SH-SY5Y (cell line): ENCODE measurements around the gene KLC1.

Source experiments
- GATA2 ChIP-seq: IDR thresholded peaks from 2 replicates; pipeline ENCODE4 v1.6.1; 2011; ENCODE audit warnings: mild to moderate bottlenecking, low read depth, low read length
- GATA3 ChIP-seq: IDR thresholded peaks from 2 replicates; pipeline ENCODE4 v1.6.1; 2011; ENCODE audit warnings: low read depth, mild to moderate bottlenecking, low read length, moderate library complexity

GRCh38 chr14:103624860-103625259 lies 4.2 kb upstream of the KLC1 start:
- no peak for TF ChIP-seq GATA2
- no peak for TF ChIP-seq GATA3
